OCI-LY1 (cell line): ENCODE results near the gene CTNNA2.

Source experiments
- CTCF ChIP-seq: fragments of 200-600 bp; sonication (generic), shearing (Covaris generic); IDR thresholded peaks from 2 replicates; pipeline ENCODE4 v1.5.1; 2017; ENCODE audit warnings: mild to moderate bottlenecking, antibody characterized with exemption, low read length, moderate library complexity, mixed read lengths
- EZH2 ChIP-seq: fragments of 200-600 bp; sonication (generic), shearing (Covaris generic); IDR thresholded peaks from 2 replicates; pipeline ENCODE4 v1.8.0; 2017; ENCODE audit warnings: borderline replicate concordance, mixed run types, mild to moderate bottlenecking, antibody characterized with exemption, low read length, moderate library complexity, mixed read lengths

- TF ChIP-seq CTCF (no peak), EZH2 (no peak)
Measured at GRCh38 chr2:79723830-79724229, 211.0 kb downstream of the CTNNA2 start.
